HG03342 (cell line): Measurements from ENCODE around the gene RGPD8.

Source experiments
- ATAC-seq: cut with Tn5 transposase; IDR thresholded peaks from one replicate; pipeline ENCODE4 v1.9.1; 2021; ENCODE audit warnings: mild to moderate bottlenecking, moderate library complexity; ENCODE audit not compliant: unreplicated experiment

The RGPD8 gene

GRCh38 chr2:112339986-112340385 lies 93.5 kb downstream of the RGPD8 start:
- no peak for ATAC-seq

- no peak for ATAC-seq
These were observed 97.8 kb downstream of the RGPD8 start for GRCh38 chr2:112335600-112335999.

- no peak for ATAC-seq
These were observed 101.2 kb downstream of the RGPD8 start for GRCh38 chr2:112332123-112332696.

GRCh38 chr2:112322919-112323318 lies 110.5 kb downstream of the RGPD8 start:
- no peak for ATAC-seq

- ATAC-seq: no peak
These were observed 111.8 kb downstream of the RGPD8 start for GRCh38 chr2:112321375-112322320.
